HG03280 (cell line): ENCODE data around the gene UHRF1.
"Not testable (repeated sequence)": the region's sequence is repeated elsewhere in the genome, so short reads cannot be mapped to it uniquely, and the experiment has no call there.

Experiments used
- ATAC-seq: cut with Tn5 transposase; IDR thresholded peaks from one replicate; pipeline ENCODE4 v1.9.1; 2021; ENCODE audit warnings: mild to moderate bottlenecking, moderate library complexity; ENCODE audit not compliant: unreplicated experiment

UHRF1 gene

DNA sequence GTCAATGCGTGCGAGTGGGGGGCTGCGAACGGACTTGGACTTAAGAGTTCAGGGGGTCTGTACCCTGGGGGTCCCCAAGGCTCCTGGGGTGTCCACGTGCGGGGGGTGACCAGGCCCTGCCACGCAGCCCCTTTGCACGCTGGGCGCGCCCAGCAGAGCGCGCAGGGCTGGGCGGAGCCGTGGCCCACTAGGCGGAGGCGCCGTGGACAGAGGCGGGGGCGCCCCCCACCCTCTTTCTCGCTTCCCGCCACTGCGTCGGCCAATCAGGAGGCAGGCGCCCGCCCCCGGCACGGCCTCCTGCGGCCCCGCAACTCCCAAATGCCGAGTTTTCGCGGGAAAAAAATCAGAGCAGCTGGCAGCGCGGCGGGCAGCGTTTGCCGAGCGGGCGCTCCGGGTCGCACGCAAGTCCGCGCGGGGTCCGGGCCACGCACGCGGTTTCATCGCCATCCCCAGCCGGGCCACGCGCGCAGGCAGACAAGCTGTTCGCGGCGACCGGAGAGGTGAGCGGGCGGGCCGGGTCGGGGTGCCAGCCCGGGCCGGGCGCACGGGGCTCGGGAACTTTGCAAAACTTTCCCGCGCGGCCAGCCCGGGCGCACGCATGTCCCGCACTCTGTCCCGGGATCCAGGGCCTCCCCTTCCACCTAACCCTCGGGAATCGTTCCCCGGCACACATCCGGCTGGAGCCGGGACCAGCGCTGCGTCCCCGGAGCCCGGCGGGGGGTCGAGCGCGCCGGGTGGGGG is at the start of gene UHRF1:
UHRF1 (plus strand) TSS at position 346 of the 741 bp plus-strand sequence. CDS start 1,385 bp downstream, outside the sequence.
- no peak for ATAC-seq

DNA sequence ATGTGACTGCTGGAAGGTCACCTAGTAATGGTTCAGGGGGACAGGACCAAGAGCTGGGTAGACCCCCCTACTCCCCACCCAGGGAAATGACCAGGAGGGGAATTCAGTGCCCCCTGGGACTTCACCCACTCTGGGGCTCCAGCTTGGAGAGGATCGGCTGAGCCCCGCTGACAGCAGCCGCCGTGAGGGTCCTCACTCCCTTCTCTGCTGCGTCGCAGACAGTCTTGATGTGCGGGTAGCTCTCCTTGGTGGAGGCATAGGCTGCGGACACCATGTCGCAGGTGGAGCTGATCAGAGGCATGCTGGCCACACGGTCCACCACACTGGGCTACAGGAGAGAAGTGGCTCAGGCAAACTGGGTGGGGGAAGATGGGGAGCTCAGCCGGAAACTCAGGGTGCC is 49.6 kb upstream of the UHRF1 start:
- no peak for ATAC-seq

- no peak for ATAC-seq
Measured at GRCh38 chr19:4861147-4861546, 48.2 kb upstream of the UHRF1 start.

DNA sequence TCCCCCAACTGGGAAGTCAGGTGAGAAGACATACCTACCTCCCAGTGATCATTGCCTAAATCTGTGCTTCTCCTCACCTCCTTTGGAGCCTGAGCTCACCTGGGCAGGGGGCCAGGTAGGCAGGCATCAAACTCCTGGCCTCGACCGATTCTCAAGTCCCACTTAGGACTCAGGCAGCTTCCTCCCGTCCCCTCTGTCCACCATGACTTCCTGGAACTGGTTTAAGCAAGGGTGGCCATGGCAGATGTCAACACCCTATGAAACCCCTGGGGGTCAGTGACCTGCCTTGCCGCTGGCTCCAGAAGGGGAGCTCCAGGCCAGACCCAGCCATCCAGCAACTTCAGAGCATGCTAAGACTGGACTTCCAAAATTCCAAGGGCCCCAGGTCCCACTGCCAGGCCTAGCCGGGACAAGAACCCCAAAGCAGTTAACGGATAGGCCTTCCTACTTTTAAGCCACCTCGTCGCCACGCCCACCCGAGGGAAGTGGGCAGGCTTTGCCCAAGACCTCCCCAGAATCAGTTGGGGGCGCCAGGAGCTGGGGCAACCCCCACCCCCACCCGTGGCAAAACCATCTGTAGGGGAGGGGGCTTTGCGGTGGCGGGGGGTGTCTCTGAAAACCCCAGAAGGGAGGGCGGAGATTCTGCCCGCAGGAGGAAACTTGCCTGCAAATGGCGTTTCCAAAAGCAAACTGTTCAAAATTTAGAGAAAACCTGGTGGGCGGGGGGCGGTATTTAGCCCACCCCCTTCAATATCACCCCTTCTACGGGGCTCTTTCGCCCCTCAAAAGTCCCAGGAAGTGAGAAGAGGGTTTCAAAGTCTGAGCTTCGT is 42.5 kb upstream of the UHRF1 start:
- ATAC-seq = no peak

GRCh38 chr19:4867534-4868285 is 41.6 kb upstream of the UHRF1 start, which contains the start of gene PLIN3:
PLIN3 (minus strand) TSS chr19:4867667; CDS start chr19:4861394, 6,273 bp downstream.
- ATAC-seq = peak; percentile 89

GRCh38 chr19:4868286-4868834 is 40.9 kb upstream of the UHRF1 start:
- ATAC-seq = no peak

DNA sequence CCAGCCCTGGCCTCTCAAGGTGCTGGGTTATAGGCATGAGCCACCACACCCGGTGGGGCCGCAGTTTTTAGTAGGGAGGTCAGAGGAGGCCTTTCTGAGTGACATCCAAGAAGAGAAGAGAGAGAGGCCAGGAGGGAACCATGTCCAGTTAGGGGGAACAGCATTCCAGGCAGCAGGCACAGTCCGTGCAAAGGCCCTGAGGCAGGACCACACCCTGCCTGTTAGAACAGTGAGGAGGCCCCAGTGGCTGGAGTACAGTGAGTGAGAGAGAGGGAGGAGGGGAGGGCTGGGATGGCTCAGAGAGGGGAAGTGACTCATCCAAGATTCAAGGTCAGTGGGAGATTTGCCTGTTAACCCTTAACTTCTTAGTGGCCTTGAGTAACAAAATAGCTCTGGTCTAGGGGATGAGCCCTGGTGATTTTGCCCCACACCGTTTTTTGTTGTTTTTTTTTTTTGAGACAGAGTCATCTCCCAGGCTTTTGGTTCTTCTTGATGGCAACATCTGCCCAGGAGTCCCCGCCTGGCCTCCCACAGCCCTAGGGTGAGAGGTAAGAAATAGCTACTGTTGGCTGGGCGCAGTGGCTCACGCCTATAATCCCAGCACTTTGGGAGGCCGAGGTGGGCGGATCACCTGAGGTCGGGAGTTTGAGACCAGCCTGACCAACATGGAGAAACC is 39.1 kb upstream of the UHRF1 start:
- no peak for ATAC-seq

DNA sequence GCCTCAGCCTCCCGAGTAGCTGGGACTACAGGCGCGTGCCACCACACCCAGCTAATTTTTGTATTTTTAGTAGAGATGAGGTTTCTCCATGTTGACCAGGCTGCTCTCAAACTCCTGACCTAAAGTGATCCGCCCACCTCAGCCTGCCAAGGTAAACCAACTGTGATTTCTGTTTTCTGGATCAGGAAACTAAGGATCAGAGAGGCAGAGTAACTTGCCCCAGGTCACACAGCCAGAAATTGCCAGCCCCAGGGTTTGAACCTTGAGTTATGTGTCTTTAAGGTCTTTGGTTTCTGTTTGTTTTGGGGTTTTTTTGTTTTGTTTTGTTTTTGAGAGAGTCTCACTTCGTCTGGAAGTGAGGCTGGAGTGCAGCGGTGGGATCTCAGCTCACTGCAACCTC is 37.6 kb upstream of the UHRF1 start:
- ATAC-seq = no peak

GRCh38 chr19:4873930-4874329 is 35.4 kb upstream of the UHRF1 start:
- ATAC-seq = no peak

- no peak for ATAC-seq
Measured at GRCh38 chr19:4877753-4878490, 31.4 kb upstream of the UHRF1 start.

DNA sequence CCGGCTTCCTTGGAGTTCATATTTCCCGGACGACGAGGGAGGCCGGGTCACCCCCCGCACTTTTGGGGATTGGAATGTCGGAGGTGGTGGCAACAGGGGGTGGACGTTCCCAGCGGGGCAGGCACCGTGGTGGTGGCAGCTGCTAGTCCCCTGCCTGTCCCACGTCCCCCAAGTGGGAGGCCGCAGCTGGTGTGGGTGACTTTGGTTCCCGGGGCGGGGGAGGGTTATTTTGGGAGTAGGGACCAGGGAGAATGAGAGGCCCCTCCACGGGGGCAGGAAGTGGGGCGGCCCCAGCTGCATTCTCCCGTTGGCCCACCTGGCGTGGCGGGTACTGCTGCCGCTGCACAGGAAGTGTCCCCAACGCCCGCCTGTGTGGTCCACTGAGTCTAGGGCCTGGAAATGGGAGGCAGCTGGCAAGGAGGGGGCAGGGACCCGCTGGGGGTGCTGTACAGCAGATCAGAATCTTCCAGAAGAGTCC is 30.8 kb upstream of the UHRF1 start:
- no peak for ATAC-seq

DNA sequence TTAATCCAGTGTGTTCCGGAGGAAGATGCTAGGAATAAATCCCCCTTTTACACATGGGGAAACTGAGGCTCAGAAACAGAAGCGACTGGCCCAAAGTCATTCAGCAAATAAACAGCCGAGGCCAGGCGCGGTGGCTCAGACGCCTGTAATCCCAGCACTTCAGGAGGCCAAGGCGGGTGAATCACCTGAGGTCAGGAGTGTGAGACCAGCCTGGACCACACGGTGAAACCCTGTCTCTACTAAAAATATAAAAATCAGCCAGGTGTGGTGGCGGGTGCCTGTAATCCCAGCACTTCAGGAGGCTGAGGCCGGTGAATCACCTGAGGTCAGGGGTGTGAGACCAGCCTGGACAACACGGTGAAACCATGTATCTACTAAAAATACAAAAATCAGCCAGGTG is 30.3 kb upstream of the UHRF1 start:
- no peak for ATAC-seq

GRCh38 chr19:4882874-4883273 is 26.4 kb upstream of the UHRF1 start:
- ATAC-seq = not testable (repeated sequence)

- ATAC-seq = not testable (repeated sequence)
Measured at GRCh38 chr19:4884993-4885392, 24.3 kb upstream of the UHRF1 start.

GRCh38 chr19:4887803-4888202 is 21.5 kb upstream of the UHRF1 start:
- not testable (repeated sequence) for ATAC-seq

GRCh38 chr19:4889034-4889815 is 20.1 kb upstream of the UHRF1 start:
- no peak for ATAC-seq

DNA sequence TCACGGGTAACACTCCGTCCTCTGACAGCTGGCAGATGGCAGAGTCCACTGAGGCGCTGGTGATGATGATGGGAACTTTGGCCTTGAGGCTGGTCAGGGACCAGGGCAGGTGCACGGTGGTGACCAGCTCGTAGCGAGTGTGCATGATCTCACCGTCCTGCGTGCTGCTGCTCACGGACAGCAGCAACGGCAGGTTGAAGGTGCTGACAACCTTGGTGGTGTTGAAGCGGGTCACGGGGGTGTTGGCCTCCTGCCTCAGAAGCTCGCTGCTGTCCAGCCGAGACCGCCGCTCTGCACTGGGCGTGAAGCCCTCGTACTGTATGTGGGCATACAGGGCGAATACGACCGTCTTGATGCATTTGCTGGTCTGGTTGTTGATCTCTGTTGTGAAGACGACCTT is 18.2 kb upstream of the UHRF1 start:
- no peak for ATAC-seq

- not testable (repeated sequence) for ATAC-seq
Measured at GRCh38 chr19:4892962-4893361, 16.3 kb upstream of the UHRF1 start.

DNA sequence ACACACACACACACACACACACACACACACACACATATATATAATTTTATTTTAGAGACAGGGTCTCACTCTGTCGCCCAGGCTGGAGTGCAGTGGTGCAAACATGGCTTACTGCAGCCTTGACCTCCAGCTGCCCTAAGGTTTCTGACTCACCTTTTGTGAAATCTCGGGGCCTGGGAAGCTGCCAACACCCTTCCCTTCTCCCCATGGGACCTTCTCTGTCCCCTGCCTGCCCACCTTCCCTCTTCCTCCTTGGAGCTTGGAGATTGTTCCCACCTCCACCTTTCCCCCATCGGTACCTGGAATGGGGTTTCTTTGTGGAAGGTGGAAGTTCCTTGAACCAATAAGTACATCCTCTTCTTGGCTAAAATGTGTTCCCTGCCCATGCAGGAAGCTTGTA is 12.9 kb upstream of the UHRF1 start:
- ATAC-seq = no peak
